Type B pancreatic cell (in vitro differentiated cells): Measurements from ENCODE around the gene AIRE. TPM values are rescaled to one million over a fixed set of nuclear protein-coding genes. Genes with fewer than 3 reads are reported as not detected.

Experiments used
- DNase-seq: peaks from one replicate; pipeline ENCODE4 v3.0.0; 2021; ENCODE audit warnings: mixed read lengths; ENCODE audit not compliant: unreplicated experiment; ENCODE audit errors: extremely low spot score
- H3K27ac Mint-ChIP-seq: 2 replicates; pipeline ENCODE4 v1.8.0; 2021; ENCODE audit warnings: mild to moderate bottlenecking, mixed read lengths
- H3K27me3 Mint-ChIP-seq: 2 replicates; pipeline ENCODE4 v1.8.0; 2021; ENCODE audit warnings: mixed read lengths
- H3K36me3 Mint-ChIP-seq: 2 replicates; pipeline ENCODE4 v1.8.0; 2021; ENCODE audit warnings: mixed read lengths
- H3K4me1 Mint-ChIP-seq: one replicate; pipeline ENCODE4 v1.8.0; 2021; ENCODE audit warnings: mixed read lengths; ENCODE audit not compliant: unreplicated experiment
- H3K4me3 Mint-ChIP-seq: 2 replicates; pipeline ENCODE4 v1.8.0; 2021; ENCODE audit warnings: mild to moderate bottlenecking, mixed read lengths
- H3K9me3 Mint-ChIP-seq: 2 replicates; pipeline ENCODE4 v1.8.0; 2021; ENCODE audit warnings: mixed read lengths
- total RNA-seq: library from RNA; stranded (reverse); gene quantifications from 2 replicates; pipeline ENCODE4 v1.2.1, GENCODE V29; 2021; ENCODE audit warnings: low replicate concordance
- TF ChIP-seq, protein P1 (sequence below): fragments of 200-600 bp; sonication (generic); conservative IDR thresholded peaks from 2 replicates; pipeline ENCODE4 v1.5.0; 2021; ENCODE audit warnings: antibody characterized with exemption, mild to moderate bottlenecking

Gene AIRE
- total RNA-seq, 1 donor from 2014 or later, result not detected

DNA sequence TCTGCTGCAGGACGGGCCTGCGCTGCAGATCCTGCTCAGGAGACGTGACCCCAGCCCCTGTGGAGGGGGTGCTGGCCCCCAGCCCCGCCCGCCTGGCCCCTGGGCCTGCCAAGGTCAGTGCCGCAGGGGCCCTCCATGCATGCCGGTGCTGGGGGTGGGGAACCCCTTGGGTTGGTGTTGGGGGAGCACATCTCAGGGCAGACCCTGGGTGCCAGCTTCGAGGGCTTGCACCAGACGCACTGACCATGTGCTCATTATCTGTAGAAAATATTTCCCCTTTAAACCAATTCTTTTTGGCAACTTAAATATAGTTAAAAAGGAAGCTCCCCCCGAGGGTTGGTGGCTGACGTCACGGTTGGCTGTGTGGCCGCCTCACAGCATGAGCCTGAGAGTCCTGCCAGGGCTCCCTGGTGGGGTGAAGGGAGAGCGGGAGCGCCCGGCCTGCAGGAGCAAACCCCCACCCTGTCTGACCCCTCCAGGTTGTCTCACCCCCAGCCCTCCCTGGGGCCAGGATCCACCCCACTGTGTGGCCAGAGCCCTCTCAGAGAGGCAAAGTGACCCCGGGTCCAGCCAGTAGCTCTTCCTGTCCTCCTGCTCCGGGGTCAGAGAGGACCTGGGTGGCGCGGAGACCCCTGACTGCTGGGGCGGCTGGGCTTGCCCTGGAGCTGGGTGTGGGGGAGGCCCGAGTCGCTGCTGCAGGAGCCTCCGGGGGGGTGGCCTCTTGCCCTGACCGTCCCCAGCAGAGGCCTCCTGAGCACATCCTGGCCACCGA, 8.9 kb downstream of the AIRE start:
- no peak overlapping the region for H3K27ac Mint-ChIP-seq
- peaks cover 8% of the 10 kb centered on the region for H3K4me1 Mint-ChIP-seq
- no peaks in the 10 kb centered on the region for H3K9me3 Mint-ChIP-seq
- TF ChIP-seq, protein P1, sequence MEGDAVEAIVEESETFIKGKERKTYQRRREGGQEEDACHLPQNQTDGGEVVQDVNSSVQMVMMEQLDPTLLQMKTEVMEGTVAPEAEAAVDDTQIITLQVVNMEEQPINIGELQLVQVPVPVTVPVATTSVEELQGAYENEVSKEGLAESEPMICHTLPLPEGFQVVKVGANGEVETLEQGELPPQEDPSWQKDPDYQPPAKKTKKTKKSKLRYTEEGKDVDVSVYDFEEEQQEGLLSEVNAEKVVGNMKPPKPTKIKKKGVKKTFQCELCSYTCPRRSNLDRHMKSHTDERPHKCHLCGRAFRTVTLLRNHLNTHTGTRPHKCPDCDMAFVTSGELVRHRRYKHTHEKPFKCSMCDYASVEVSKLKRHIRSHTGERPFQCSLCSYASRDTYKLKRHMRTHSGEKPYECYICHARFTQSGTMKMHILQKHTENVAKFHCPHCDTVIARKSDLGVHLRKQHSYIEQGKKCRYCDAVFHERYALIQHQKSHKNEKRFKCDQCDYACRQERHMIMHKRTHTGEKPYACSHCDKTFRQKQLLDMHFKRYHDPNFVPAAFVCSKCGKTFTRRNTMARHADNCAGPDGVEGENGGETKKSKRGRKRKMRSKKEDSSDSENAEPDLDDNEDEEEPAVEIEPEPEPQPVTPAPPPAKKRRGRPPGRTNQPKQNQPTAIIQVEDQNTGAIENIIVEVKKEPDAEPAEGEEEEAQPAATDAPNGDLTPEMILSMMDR, result no peak
- no peaks in the 10 kb centered on the region for H3K36me3 Mint-ChIP-seq
- no peaks in the 10 kb centered on the region for H3K27me3 Mint-ChIP-seq
- no peak overlapping the region for H3K4me3 Mint-ChIP-seq
- no peak for DNase-seq

DNA sequence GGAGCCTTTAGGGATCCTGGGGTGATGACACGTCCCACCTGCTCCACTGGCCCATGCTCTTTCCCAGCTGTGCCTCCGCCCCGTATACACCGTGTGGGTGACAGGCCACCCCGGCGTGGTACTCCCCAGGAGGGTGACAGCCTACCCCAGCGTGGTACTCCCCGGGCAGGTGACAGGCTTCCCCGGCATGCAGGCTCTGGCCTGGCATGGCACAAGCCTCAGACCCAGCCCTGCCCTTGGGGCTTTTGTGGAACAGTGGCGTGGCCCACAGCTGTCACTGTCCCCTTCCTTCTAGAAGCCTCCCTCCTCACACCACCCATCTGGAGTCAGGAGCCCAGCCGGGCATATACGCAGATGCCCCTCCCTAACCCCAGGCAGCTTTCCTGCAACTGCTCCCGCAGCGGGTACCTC, 9.5 kb downstream of the AIRE start:
- H3K4me3 Mint-ChIP-seq, result no peak overlapping the region
- DNase-seq, result no peak
- H3K27ac Mint-ChIP-seq, result no peak overlapping the region
- H3K27me3 Mint-ChIP-seq, result no peaks in the 10 kb centered on the region
- H3K4me1 Mint-ChIP-seq, result peaks cover 8% of the 10 kb centered on the region
- no peaks in the 10 kb centered on the region for H3K36me3 Mint-ChIP-seq
- no peaks in the 10 kb centered on the region for H3K9me3 Mint-ChIP-seq
- TF ChIP-seq, protein P1, result no peak

DNA sequence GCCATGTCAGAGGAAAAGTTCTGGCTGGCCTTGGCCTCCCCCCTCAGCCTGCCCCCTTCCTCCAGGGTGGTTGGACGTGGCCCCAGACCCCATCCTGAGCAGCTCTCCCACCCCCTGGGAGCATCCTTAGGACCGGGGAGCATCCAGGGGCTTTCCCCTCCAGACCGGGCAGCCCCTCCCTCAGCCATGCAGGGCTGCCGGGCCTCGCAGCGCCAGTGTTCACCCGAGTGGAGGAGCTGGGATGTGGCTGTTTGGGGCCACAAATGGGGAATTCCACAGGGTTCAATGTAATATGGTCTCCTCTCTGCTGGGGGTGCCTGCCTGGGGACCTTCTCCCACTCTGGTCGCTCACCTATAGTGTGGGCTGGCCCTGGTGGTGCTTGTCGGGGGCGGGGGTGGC, 10.0 kb downstream of the AIRE start:
- H3K27ac Mint-ChIP-seq, result no peak overlapping the region
- peaks cover 8% of the 10 kb centered on the region for H3K4me1 Mint-ChIP-seq
- no peaks in the 10 kb centered on the region for H3K36me3 Mint-ChIP-seq
- H3K27me3 Mint-ChIP-seq, result no peaks in the 10 kb centered on the region
- no peak overlapping the region for H3K4me3 Mint-ChIP-seq
- DNase-seq, result no peak
- TF ChIP-seq, protein P1, result no peak
- no peaks in the 10 kb centered on the region for H3K9me3 Mint-ChIP-seq

DNA sequence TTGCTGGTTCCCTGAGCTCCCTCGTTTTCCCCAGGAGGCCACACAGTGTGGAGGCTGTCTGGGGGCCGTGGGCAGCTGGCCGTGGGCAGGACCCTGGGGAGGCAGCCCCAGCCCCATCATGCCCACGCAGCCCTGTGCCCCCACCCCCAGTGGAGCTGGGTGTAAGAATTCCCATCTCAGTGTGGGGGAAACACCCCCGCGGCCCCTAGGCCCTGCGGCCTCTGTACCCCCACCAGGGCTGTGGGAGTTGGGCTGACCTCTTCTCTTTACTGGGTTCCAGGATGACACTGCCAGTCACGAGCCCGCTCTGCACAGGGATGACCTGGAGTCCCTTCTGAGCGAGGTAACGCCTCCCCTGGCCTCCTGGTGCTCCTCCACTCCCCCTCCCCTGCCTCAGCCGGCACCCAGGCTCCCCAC, 10.4 kb downstream of the AIRE start:
- H3K4me3 Mint-ChIP-seq, result no peak overlapping the region
- no peaks in the 10 kb centered on the region for H3K27me3 Mint-ChIP-seq
- H3K36me3 Mint-ChIP-seq, result no peaks in the 10 kb centered on the region

DNA sequence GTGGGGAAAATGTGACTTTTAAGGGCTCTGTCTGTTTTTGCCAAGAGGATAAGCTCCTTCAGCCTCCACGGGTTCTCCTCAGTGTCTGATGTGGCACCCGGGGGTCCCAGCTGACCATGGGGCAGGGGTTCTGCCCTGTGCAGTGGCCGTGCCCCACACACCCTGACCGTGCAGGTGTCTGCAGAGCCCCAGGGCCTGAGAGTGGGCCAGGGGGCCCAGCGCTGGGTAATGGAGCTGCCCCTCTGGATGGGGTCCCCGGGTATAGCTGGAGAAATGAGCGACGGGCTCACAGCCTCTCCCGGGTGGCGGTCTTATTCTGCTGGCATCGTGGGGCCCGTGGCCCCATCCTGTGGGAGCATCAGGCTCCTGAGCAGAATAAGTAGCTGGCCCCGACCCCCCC, 11.2 kb downstream of the AIRE start:
- TF ChIP-seq, protein P1, result no peak
- no peak overlapping the region for H3K27ac Mint-ChIP-seq
- H3K36me3 Mint-ChIP-seq, result no peaks in the 10 kb centered on the region
- no peaks in the 10 kb centered on the region for H3K9me3 Mint-ChIP-seq
- no peak for DNase-seq
- peaks cover 11% of the 10 kb centered on the region for H3K4me1 Mint-ChIP-seq
- no peaks in the 10 kb centered on the region for H3K27me3 Mint-ChIP-seq
- H3K4me3 Mint-ChIP-seq, result no peak overlapping the region

More for the DNA sequence above, 10.4 kb downstream of the AIRE start:
- TF ChIP-seq, protein P1, result no peak
- Mint-ChIP-seq H3K9me3 (no peaks in the 10 kb centered on the region), H3K27ac (no peak overlapping the region), H3K4me1 (peaks cover 11% of the 10 kb centered on the region)
- DNase-seq, result no peak
